ENCODE measurements around the gene STK39. TPM values are rescaled to one million over a fixed set of nuclear protein-coding genes. Genes with fewer than 3 reads are reported as not detected.

STK39 gene
- total and polyA plus RNA-seq, 9 of the 15 experiments (the other 6 are each of a cell fraction or from before 2014, with no cell fraction given), result 0.19 to 0.76 (median 0.51) TPM

GRCh38 chr2:168241746-168242145, 5.6 kb downstream of the STK39 start:
- peaks cover 0 to 6% of the 10 kb centered on the region in 2 experiments; a peak in 3 of 5 replicates for H3K4me1 ChIP-seq (replicated peaks in 1 of 2; ENCODE audit: control insufficient read depth in 2 of 2, insufficient read depth in 2 of 2, low read length in 2 of 2)
- no peak overlapping the region for H2AFZ ChIP-seq (ENCODE audit: low read depth, low read length)
- ATAC-seq (no peak), FAIRE-seq (no peak), DNase-seq (ENCODE audit: extremely low read depth in 1 of 4, low spot score in 3 of 4) (no peak)
- H3K27me3 ChIP-seq (ENCODE audit: control insufficient read depth in 2 of 2, insufficient read depth in 2 of 2, low read length in 2 of 2), result peaks cover 24 to 27% of the 10 kb centered on the region in 2 experiments; a peak in 4 of 5 replicates
- no peaks in the 10 kb centered on the region for H3K79me2 ChIP-seq (ENCODE audit: control insufficient read depth, insufficient read depth, low read length)
- 10% methylated on average over 5 of the region's 5 CpGs for WGBS (ENCODE audit: insufficient coverage, low coverage, missing lambda C conversion rate)
- no peaks in the 10 kb centered on the region for H3K9me3 ChIP-seq (replicated peaks; ENCODE audit: control insufficient read depth, insufficient read depth, low read depth, low read length)
- H3K9me1 ChIP-seq (ENCODE audit: control insufficient read depth, insufficient read depth, low read length), result no peaks in the 10 kb centered on the region
- TF ChIP-seq GATA2 (CRISPR knock-in tag; IDR thresholded peaks at IDR 0.05), result no peak
- no peak for TF ChIP-seq NR2F6 (CRISPR knock-in tag; IDR thresholded peaks at IDR 0.05)
- no peak for TF ChIP-seq SIX5 (IDR thresholded peaks at IDR 0.05; ENCODE audit: borderline replicate concordance in 1 of 2, insufficient read depth in 1 of 2, low read depth in 1 of 2, low read length in 2 of 2)
- TF ChIP-seq, protein P1, sequence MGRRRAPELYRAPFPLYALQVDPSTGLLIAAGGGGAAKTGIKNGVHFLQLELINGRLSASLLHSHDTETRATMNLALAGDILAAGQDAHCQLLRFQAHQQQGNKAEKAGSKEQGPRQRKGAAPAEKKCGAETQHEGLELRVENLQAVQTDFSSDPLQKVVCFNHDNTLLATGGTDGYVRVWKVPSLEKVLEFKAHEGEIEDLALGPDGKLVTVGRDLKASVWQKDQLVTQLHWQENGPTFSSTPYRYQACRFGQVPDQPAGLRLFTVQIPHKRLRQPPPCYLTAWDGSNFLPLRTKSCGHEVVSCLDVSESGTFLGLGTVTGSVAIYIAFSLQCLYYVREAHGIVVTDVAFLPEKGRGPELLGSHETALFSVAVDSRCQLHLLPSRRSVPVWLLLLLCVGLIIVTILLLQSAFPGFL (CRISPR knock-in tag; IDR thresholded peaks at IDR 0.05), result no peak
- TF ChIP-seq ZNF75A (CRISPR knock-in tag; IDR thresholded peaks at IDR 0.05), result no peak
- no peak for TF ChIP-seq HOMEZ (CRISPR knock-in tag; IDR thresholded peaks at IDR 0.05)
- H3K36me3 ChIP-seq (ENCODE audit: control insufficient read depth, insufficient read depth, low read length), result no peaks in the 10 kb centered on the region
- H3K4me3 ChIP-seq, result no peak overlapping the region
- no peak overlapping the region for H3K4me2 ChIP-seq (ENCODE audit: insufficient read depth, low read length)
- ChIA-PET POLR2A (no interaction called here), CTCF (ENCODE audit: low intra/inter-chr PET ratio) (no interaction called here)
- no peak overlapping the region for H3K27ac ChIP-seq (ENCODE audit: extremely low read depth, low read depth, low read length)
- in situ Hi-C loops (cut with MboI), result no loop called here
- H3K9ac ChIP-seq (ENCODE audit: insufficient read depth in 1 of 2, low read depth in 2 of 2, low read length in 2 of 2), result no peak overlapping the region
- H4K20me1 ChIP-seq (replicated peaks; ENCODE audit: control insufficient read depth, insufficient read depth, low read length), result no peaks in the 10 kb centered on the region
- intact Hi-C loops (cut with micrococcal nuclease), result no loop called here
- no TSS peak for BruUV-seq (replicated peaks)

Measured in K562 (cell line).